Adipocyte (in vitro differentiated cells): Measurements from ENCODE around the gene MAP2K4.

ENCODE experiments used
- DNase-seq: peaks from one replicate; pipeline ENCODE4 v3.0.0-alpha.2; 2015; ENCODE audit warnings: low read depth
- H3K27me3 ChIP-seq: replicated peaks from 2 replicates; pipeline ENCODE4 v1.7.0; 2013; ENCODE audit warnings: mild to moderate bottlenecking, low read length, moderate library complexity; ENCODE audit not compliant: control insufficient read depth, insufficient read depth
- H3K36me3 ChIP-seq: 2 replicates; pipeline ENCODE4 v1.7.0; 2013; ENCODE audit warnings: low read length, mild to moderate bottlenecking, moderate library complexity; ENCODE audit not compliant: control insufficient read depth, insufficient read depth, severe bottlenecking
- H3K4me1 ChIP-seq: 2 replicates; pipeline ENCODE4 v1.7.0; 2013; ENCODE audit warnings: mild to moderate bottlenecking, low read length, moderate library complexity; ENCODE audit not compliant: control insufficient read depth, insufficient read depth
- H3K4me3 ChIP-seq: 2 replicates; pipeline ENCODE4 v1.7.0; 2013; ENCODE audit warnings: mild to moderate bottlenecking, low read length, moderate library complexity
- H3K9ac ChIP-seq: 2 replicates; pipeline ENCODE4 v1.7.0; 2013; ENCODE audit warnings: mild to moderate bottlenecking, low read length, moderate library complexity
- H3K9me3 ChIP-seq: 2 replicates; pipeline ENCODE4 v1.7.0; 2013; ENCODE audit warnings: mild to moderate bottlenecking, low read length, moderate library complexity; ENCODE audit not compliant: control insufficient read depth

Gene MAP2K4

DNA sequence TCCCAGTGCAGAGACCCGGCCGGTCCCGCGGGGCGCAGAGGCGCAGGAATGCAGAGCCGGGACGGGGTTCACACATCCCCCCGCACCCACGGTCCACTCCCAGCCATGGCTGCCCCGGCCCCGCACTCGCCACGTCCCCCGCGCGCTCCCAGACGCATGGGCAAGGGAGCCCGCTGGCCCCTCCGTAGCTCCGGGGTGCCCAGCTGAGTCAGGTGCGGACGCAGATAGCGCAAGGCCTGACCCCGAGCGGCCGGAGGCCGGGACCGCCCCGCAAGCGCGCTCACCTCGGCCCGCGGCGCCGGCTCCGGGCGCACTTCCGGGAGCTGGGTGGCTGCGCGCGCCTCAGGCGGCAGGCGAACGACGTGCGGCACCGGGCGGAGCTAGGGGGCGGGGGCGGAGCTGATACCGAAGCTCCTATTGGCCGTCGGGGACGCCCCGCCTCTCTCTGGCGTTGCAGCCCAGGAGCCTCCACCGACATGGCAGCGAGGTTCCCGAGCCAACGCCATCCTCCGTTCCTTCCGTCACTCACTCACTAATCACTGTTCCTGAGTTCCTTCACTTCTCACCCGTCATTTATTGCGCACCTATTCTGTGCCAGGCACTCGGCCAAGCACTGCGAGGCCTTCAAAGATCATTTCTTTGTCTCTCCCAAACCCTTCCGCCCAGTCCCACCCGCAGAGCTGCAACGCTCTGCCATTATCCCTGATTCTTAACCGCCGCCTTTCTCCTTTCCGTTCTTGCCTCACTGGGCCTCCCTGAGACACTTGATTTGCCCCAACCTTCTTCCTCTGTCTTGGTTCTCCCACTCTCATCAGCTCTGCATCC lies 23.3 kb upstream of the MAP2K4 start, which contains the start of gene ZNF18:
ZNF18 (minus strand) TSS at position 329 of the 825 bp plus-strand sequence. CDS start 4,646 bp downstream, outside the sequence.
- H3K9me3 ChIP-seq, result no peaks in the 10 kb centered on the region
- H3K27me3 ChIP-seq, result no peaks in the 10 kb centered on the region
- peaks cover 4% of the 10 kb centered on the region for H3K36me3 ChIP-seq
- peaks cover 8% of the 10 kb centered on the region for H3K4me1 ChIP-seq
- peak within 1 kb of the TSS; percentile 97 for H3K9ac ChIP-seq
- peak within 1 kb of the TSS; percentile 94 for H3K4me3 ChIP-seq
- peak; percentile 98 for DNase-seq

DNA sequence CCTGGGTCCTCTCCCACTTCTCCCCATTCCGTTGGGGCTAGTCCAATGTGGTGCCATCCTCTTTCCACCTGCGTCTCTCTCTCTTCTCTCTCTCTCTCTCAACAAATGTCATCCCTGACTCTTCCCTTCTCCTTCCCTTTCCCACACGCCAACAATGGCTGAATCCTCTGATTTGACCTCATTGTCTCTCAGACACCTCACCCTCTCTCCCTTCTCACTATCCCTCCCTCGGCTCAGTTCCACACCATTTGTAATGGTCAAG lies 22.8 kb upstream of the MAP2K4 start:
- no peak for DNase-seq
- Histone ChIP-seq H3K4me1 (peaks cover 8% of the 10 kb centered on the region), H3K27me3 (no peaks in the 10 kb centered on the region), H3K9ac (peak overlapping the region; percentile 97), H3K36me3 (no peaks in the 10 kb centered on the region), H3K4me3 (peak overlapping the region; percentile 94), H3K9me3 (no peaks in the 10 kb centered on the region)

DNA sequence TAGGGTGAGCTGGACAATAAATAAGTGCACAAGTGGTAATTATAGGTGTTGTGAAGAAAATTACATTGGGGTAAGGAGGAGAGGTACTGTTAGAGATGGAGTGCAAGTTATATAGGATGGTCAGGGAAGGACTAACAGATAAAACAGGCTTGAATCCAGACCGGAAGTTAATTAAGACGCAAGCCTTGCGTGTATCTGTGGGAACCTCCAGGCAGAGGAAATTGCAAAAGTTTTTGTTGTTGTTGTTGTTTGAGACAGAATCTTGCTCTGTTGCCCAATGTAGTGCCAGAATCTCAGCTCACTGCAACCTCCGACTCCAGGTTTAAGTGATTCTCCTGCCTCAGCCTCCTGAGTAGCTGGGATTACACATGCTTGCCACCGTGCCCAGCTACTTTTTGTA lies 21.0 kb upstream of the MAP2K4 start:
- no peak for DNase-seq
- H3K9me3 ChIP-seq, result no peaks in the 10 kb centered on the region
- H3K36me3 ChIP-seq, result no peaks in the 10 kb centered on the region
- H3K9ac ChIP-seq, result no peak overlapping the region
- peaks cover 8% of the 10 kb centered on the region for H3K4me1 ChIP-seq
- no peak overlapping the region for H3K4me3 ChIP-seq
- no peaks in the 10 kb centered on the region for H3K27me3 ChIP-seq

DNA sequence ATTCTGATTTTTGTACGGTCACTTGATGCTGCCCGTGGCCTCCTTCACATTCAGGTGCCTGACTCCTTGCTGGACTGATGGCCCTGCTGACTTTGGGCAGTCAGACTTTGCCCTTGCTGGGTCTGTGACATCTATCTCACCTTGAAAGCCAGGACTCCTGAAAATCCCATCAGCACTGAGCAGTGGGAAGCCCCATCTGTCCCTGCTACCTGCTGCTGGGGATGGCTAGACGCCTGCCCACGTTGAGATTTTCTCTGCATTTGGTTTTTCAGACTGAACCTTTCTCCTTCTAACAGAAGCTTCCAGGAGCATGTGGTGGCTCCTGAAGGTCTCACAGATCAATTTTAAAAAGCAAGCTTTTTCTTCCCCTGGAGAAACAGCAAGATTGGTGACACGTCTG lies 13.2 kb upstream of the MAP2K4 start:
- DNase-seq, result no peak
- Histone ChIP-seq H3K9ac (no peak overlapping the region), H3K27me3 (peaks cover 4% of the 10 kb centered on the region), H3K4me1 (no peaks in the 10 kb centered on the region), H3K4me3 (no peak overlapping the region), H3K36me3 (no peaks in the 10 kb centered on the region), H3K9me3 (no peaks in the 10 kb centered on the region)

DNA sequence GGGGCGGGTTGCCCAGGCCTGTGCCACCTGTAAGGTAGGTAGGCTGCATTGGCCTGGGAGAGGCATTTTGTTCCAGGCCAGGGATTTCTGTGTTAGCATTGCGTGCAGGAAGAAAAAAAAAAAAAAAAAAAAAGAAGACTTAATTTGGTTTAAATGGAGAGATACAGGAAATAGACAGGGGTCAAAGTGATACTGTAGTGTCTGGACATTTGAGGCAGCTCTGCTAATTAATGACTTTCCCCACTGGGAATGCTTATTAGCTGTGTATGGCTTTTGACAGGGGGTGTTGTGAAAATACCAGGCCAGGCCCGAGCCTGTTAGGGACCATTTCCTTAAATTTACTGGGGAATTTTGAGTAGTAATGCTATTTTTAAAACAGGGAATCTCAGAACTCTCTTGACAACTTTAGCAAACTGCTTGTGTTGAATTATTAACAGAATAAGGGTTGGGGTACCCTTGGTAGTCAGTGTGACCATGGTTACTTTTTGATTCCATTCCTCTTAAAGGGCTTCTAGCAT lies 1.0 kb downstream of the MAP2K4 start:
- Histone ChIP-seq H3K4me1 (peaks cover 30% of the 10 kb centered on the region), H3K9me3 (no peaks in the 10 kb centered on the region)
- peak; percentile 28 for DNase-seq

DNA sequence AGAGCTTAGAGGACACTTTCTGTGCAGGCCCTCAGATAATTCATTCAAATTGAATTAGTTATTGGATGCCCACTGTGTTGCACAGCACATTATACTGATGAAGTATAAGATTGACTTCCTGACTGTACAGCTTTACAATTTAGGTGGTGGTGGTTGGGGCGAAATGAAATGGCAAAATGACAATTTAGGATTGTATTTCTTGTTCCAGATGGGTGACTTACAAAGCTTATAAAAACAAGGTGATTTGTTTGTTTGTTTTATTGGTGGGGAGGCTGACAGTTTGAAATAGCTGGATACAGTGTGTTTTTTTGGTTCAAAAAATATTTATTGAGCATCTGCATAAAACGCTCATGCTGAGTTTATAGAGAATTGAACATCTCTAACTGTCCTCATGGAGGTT lies 1.6 kb downstream of the MAP2K4 start:
- Histone ChIP-seq H3K4me1 (peaks cover 30% of the 10 kb centered on the region), H3K9me3 (no peaks in the 10 kb centered on the region), H3K9ac (peak overlapping the region; percentile 90), H3K36me3 (no peaks in the 10 kb centered on the region), H3K4me3 (peak overlapping the region; percentile 85), H3K27me3 (no peaks in the 10 kb centered on the region)
- peak; percentile 13 for DNase-seq

More for the DNA sequence above, 1.0 kb downstream of the MAP2K4 start:
- Histone ChIP-seq H3K9ac (peak overlapping the region; percentile 90), H3K4me3 (peak overlapping the region; percentile 85), H3K36me3 (no peaks in the 10 kb centered on the region), H3K27me3 (no peaks in the 10 kb centered on the region)

DNA sequence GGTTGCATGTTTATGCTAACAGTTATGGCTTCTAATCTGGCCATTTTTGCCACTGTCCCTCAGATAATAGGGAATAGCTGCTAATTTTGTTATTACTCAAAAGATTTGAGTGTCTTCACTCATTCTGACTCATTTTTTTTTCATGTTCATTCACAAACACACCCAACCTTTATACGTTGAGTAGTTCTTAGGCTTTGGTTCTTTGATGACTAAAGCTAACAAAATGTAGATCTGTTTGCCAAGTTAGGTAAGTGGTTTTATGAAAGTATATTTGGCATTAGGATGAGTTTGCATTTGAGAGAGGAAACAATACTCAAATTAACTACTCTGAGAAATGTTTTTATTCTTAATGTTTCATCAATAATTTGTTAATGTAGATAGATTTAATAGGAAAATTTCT lies 3.6 kb downstream of the MAP2K4 start:
- Histone ChIP-seq H3K9ac (no peak overlapping the region), H3K9me3 (no peaks in the 10 kb centered on the region), H3K36me3 (no peaks in the 10 kb centered on the region), H3K4me3 (no peak overlapping the region), H3K4me1 (peaks cover 30% of the 10 kb centered on the region), H3K27me3 (no peaks in the 10 kb centered on the region)
- DNase-seq, result peak; percentile 23

DNA sequence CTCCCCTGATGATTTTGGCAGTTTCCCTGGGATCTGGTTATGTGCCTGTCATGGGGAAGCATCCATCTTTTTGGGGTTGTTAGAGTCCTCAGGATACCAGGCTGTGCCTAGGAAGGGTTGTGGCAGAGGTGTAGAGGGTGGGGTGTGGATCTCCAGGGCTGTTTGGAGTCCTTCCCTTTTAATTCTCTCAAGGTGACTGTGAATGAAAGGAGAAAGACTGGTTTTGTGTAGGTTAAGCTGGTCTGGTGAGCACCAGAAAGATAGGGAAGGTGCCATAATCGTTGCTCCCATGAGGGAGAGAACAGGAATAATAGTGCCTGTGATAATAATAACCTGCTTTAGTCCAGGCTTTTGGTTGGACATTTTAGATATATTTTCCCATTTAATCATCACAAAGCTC lies 7.0 kb downstream of the MAP2K4 start:
- no peak overlapping the region for H3K4me3 ChIP-seq
- H3K4me1 ChIP-seq, result peaks cover 26% of the 10 kb centered on the region
- no peaks in the 10 kb centered on the region for H3K27me3 ChIP-seq
- H3K36me3 ChIP-seq, result no peaks in the 10 kb centered on the region
- H3K9ac ChIP-seq, result no peak overlapping the region
- H3K9me3 ChIP-seq, result no peaks in the 10 kb centered on the region
- DNase-seq, result no peak

DNA sequence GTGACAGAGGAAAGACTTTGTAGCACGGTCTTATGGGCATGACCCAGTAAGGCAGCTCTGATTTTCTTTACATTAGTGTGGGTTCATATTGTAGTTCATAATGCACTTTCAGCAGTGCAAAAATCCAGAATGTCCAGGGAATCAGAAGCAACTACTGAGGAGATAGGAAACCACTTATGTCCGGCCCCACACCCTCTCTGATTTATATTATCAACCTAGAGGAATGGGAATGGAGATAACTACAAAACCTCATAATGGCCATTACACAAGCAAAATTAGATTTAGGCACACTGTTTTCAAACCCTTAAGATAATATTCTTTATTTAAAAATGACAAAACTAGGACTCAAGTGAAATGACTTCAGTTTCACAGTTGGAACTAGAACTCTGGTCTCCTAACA lies 7.9 kb downstream of the MAP2K4 start:
- H3K9me3 ChIP-seq, result no peaks in the 10 kb centered on the region
- no peak overlapping the region for H3K4me3 ChIP-seq

DNA sequence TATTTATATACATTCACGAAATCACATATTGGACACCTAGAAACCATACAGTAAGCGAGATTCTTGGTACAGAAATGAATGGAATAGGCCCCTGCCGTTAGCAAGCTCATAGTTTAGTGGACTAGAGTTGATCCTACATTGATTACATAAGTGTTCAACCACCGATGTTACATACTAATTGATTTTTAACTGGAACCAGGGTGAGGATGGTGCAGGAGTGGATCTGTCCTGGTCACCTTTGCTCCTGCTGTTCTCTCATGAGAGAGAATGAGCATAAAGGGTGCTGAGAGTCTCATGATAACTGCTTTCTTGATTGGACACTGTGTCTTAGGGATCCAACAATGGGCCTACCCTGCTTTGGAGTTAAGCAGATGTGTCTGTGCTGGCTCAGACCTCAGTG lies 13.9 kb downstream of the MAP2K4 start:
- peaks cover 7% of the 10 kb centered on the region for H3K36me3 ChIP-seq
- H3K4me3 ChIP-seq, result no peak overlapping the region
- H3K27me3 ChIP-seq, result no peaks in the 10 kb centered on the region
- DNase-seq, result no peak
- no peaks in the 10 kb centered on the region for H3K9me3 ChIP-seq
- peaks cover 10% of the 10 kb centered on the region for H3K4me1 ChIP-seq
- no peak overlapping the region for H3K9ac ChIP-seq

More for the DNA sequence above, 7.9 kb downstream of the MAP2K4 start:
- Histone ChIP-seq H3K36me3 (no peaks in the 10 kb centered on the region), H3K27me3 (no peaks in the 10 kb centered on the region), H3K9ac (no peak overlapping the region), H3K4me1 (peaks cover 20% of the 10 kb centered on the region)
- DNase-seq, result no peak

DNA sequence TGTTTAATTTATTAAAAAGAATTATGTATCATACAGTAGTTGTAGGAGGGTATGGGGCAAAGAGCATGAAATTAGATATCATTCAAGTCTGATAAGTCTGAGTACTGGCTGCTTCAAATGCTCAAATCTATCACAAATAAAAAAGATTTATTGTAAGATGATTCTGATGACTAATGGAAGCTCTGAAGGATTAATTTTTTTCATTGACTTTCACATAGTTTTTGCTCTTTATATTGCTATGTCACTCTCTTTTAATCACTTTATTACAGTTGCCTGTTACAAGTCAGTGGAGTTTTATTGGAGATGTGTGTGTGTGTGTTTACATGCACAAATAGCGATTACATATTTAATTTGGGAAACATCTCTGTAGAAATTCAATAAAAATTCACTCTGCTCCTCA lies 15.0 kb downstream of the MAP2K4 start:
- Histone ChIP-seq H3K36me3 (peaks cover 7% of the 10 kb centered on the region), H3K4me1 (peaks cover 14% of the 10 kb centered on the region), H3K4me3 (no peak overlapping the region), H3K27me3 (no peaks in the 10 kb centered on the region), H3K9ac (no peak overlapping the region), H3K9me3 (no peaks in the 10 kb centered on the region)
- no peak for DNase-seq
